Bronchial epithelial cell (primary cell): ENCODE data around the gene SOX15. TPM values are rescaled to one million over a fixed set of nuclear protein-coding genes. Genes with fewer than 3 reads are reported as not detected.
A peak's percentile ranks its signal among the peaks of the same experiment; 100 is the strongest.

Experiments
- DNase-seq: peaks from one replicate; pipeline ENCODE4 v3.0.0-alpha.2; 2010; ENCODE audit warnings: low read depth
- FAIRE-seq: peaks from 2 replicates; lab custom pipeline; 2011; peaks lifted over from hg19 to GRCh38; lab: Jason Lieb, UNC
- H3K27me3 ChIP-seq: 2 replicates; pipeline ENCODE4 v1.5.1; 2011; ENCODE audit warnings: low read length; ENCODE audit not compliant: control insufficient read depth, insufficient read depth
- H3K36me3 ChIP-seq: 2 replicates; pipeline ENCODE4 v1.5.1; 2011; ENCODE audit warnings: low read length; ENCODE audit not compliant: control insufficient read depth, insufficient read depth
- H3K4me3 ChIP-seq: 2 replicates; pipeline ENCODE4 v1.5.1; 2011; ENCODE audit warnings: mild to moderate bottlenecking, low read depth, low read length, control low read depth
- CTCF ChIP-seq: IDR thresholded peaks from 2 replicates; pipeline ENCODE4 v1.5.1; 2011; ENCODE audit warnings: mild to moderate bottlenecking, moderate library complexity, low read length, control low read depth, inconsistent platforms; ENCODE audit not compliant: insufficient read depth, severe bottlenecking
- total RNA-seq: library from RNA; depleted of rRNA; stranded (reverse); fragments of >200 nt; gene quantifications from 2 replicates; pipeline ENCODE4 v1.2.1, GENCODE V29; 2014

Gene SOX15
- total RNA-seq, 1 donor from 2014 or later = 23.4 TPM

DNA sequence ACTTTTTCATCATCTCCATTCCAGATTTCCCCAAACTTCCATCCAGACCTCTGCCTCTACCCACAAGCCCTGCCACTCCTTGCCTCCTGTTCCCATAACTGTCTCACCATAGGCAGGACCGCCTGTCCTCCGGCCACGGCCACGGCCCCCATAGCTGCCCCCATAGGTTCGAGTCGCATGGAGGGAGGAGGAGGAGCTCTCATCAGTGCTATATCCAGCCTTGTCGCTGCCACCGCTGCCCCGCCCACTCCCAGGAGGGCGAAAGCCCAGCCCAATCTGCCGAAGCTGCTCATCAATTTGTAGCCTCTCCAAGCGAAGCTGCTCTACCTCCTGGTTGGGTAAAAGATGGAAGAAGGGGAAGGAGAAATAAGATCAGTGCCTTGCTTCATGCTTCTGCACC, 3.4 kb upstream of the SOX15 start:
- Histone ChIP-seq H3K36me3 (peaks cover 25% of the 10 kb centered on the region), H3K27me3 (no peaks in the 10 kb centered on the region), H3K4me3 (no peak overlapping the region)
- FAIRE-seq (no peak), DNase-seq (no peak)
- TF ChIP-seq CTCF = no peak

GRCh38 chr17:7592422-7593021, 2.6 kb upstream of the SOX15 start:
- DNase-seq (no peak), FAIRE-seq (no peak)
- no peak for TF ChIP-seq CTCF
- Histone ChIP-seq H3K4me3 (no peak overlapping the region), H3K27me3 (no peaks in the 10 kb centered on the region), H3K36me3 (peaks cover 25% of the 10 kb centered on the region)

- Histone ChIP-seq H3K27me3 (no peaks in the 10 kb centered on the region), H3K4me3 (no peak overlapping the region), H3K36me3 (peaks cover 30% of the 10 kb centered on the region)
- no peak for TF ChIP-seq CTCF
- DNase-seq = no peak
- no peak for FAIRE-seq
Observed at GRCh38 chr17:7591596-7591995, 1.7 kb upstream of the SOX15 start.

DNA sequence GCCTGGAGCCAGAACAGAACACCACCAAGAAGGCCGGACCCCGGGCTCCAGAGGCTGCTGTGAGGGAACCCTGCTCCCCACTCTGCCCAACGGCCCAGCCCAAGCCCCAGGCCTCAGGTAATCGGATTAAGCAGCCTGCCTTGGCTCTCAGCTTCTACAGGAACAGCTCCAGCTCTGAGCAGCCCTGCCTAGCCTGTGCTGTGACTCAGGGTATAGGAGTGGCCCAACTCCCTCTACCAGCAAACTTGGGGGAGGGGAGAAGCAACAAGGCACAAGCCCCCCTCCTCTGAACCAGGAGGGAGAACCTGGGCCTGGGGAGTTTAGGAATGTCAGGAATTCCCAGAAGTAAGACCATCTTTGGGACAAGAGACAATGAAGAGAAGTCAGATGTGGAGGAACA, 849 bp upstream of the SOX15 start:
- H3K27me3 ChIP-seq = no peaks in the 10 kb centered on the region
- DNase-seq (peak; percentile 73), FAIRE-seq (no peak)
- no peak overlapping the region for H3K4me3 ChIP-seq
- no peak for TF ChIP-seq CTCF
- peaks cover 31% of the 10 kb centered on the region for H3K36me3 ChIP-seq

DNA sequence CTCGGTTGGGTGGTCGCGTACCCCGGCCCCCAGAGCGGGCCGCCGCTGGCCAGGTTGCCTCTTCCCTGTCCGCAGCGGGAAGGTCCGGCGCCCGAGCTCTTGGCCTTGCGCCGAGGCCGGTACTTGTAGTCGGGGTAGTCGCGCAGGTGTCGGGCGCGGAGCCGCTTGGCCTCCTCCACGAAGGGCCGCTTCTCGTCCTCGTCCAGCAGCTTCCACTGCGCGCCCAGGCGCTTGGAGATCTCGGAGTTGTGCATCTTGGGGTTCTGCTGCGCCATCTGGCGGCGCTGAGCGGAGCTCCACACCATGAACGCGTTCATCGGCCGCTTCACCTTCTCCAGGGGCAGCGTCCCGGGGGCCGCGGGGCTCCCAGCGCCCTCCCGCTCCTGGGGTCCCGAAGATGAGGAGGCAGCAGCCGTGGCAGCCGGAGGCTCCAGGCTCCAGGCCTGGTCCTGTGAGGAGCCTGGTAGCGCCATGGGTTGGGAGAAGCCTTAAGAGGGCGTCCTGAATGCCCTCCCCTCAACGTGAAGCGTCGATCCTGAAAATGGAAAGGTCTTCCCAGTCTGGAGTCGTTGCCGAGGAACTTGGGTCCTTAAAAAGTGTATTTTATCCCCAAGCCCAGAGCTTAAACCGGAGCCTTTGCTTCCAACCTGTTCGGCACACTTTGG, 558 bp downstream of the SOX15 start:
- Histone ChIP-seq H3K4me3 (peak overlapping the region; percentile 78), H3K36me3 (peaks cover 26% of the 10 kb centered on the region), H3K27me3 (no peaks in the 10 kb centered on the region)
- no peak for FAIRE-seq
- DNase-seq = peak; percentile 80
- peak; percentile 96 for TF ChIP-seq CTCF
